OCI-LY1 (cell line): ENCODE data around the gene MRPL23.

Experiments used
- CTCF ChIP-seq: fragments of 200-600 bp; sonication (generic), shearing (Covaris generic); IDR thresholded peaks from 2 replicates; pipeline ENCODE4 v1.5.1; 2017; ENCODE audit warnings: mild to moderate bottlenecking, antibody characterized with exemption, low read length, moderate library complexity, mixed read lengths
- EZH2 ChIP-seq: fragments of 200-600 bp; sonication (generic), shearing (Covaris generic); IDR thresholded peaks from 2 replicates; pipeline ENCODE4 v1.8.0; 2017; ENCODE audit warnings: borderline replicate concordance, mixed run types, mild to moderate bottlenecking, antibody characterized with exemption, low read length, moderate library complexity, mixed read lengths

GRCh38 chr11:1987024-1987423 lies 39.9 kb downstream of the MRPL23 start:
- TF ChIP-seq CTCF (no peak), EZH2 (no peak)
